ENCODE results near the gene EDNRA. TPM values are rescaled to one million over a fixed set of nuclear protein-coding genes. Genes with fewer than 3 reads are reported as not detected.

Gene EDNRA
- total and polyA plus RNA-seq, 9 of the 15 experiments (the other 6 are each of a cell fraction or from before 2014, with no cell fraction given), result not detected

- TF ChIP-seq, protein P1, sequence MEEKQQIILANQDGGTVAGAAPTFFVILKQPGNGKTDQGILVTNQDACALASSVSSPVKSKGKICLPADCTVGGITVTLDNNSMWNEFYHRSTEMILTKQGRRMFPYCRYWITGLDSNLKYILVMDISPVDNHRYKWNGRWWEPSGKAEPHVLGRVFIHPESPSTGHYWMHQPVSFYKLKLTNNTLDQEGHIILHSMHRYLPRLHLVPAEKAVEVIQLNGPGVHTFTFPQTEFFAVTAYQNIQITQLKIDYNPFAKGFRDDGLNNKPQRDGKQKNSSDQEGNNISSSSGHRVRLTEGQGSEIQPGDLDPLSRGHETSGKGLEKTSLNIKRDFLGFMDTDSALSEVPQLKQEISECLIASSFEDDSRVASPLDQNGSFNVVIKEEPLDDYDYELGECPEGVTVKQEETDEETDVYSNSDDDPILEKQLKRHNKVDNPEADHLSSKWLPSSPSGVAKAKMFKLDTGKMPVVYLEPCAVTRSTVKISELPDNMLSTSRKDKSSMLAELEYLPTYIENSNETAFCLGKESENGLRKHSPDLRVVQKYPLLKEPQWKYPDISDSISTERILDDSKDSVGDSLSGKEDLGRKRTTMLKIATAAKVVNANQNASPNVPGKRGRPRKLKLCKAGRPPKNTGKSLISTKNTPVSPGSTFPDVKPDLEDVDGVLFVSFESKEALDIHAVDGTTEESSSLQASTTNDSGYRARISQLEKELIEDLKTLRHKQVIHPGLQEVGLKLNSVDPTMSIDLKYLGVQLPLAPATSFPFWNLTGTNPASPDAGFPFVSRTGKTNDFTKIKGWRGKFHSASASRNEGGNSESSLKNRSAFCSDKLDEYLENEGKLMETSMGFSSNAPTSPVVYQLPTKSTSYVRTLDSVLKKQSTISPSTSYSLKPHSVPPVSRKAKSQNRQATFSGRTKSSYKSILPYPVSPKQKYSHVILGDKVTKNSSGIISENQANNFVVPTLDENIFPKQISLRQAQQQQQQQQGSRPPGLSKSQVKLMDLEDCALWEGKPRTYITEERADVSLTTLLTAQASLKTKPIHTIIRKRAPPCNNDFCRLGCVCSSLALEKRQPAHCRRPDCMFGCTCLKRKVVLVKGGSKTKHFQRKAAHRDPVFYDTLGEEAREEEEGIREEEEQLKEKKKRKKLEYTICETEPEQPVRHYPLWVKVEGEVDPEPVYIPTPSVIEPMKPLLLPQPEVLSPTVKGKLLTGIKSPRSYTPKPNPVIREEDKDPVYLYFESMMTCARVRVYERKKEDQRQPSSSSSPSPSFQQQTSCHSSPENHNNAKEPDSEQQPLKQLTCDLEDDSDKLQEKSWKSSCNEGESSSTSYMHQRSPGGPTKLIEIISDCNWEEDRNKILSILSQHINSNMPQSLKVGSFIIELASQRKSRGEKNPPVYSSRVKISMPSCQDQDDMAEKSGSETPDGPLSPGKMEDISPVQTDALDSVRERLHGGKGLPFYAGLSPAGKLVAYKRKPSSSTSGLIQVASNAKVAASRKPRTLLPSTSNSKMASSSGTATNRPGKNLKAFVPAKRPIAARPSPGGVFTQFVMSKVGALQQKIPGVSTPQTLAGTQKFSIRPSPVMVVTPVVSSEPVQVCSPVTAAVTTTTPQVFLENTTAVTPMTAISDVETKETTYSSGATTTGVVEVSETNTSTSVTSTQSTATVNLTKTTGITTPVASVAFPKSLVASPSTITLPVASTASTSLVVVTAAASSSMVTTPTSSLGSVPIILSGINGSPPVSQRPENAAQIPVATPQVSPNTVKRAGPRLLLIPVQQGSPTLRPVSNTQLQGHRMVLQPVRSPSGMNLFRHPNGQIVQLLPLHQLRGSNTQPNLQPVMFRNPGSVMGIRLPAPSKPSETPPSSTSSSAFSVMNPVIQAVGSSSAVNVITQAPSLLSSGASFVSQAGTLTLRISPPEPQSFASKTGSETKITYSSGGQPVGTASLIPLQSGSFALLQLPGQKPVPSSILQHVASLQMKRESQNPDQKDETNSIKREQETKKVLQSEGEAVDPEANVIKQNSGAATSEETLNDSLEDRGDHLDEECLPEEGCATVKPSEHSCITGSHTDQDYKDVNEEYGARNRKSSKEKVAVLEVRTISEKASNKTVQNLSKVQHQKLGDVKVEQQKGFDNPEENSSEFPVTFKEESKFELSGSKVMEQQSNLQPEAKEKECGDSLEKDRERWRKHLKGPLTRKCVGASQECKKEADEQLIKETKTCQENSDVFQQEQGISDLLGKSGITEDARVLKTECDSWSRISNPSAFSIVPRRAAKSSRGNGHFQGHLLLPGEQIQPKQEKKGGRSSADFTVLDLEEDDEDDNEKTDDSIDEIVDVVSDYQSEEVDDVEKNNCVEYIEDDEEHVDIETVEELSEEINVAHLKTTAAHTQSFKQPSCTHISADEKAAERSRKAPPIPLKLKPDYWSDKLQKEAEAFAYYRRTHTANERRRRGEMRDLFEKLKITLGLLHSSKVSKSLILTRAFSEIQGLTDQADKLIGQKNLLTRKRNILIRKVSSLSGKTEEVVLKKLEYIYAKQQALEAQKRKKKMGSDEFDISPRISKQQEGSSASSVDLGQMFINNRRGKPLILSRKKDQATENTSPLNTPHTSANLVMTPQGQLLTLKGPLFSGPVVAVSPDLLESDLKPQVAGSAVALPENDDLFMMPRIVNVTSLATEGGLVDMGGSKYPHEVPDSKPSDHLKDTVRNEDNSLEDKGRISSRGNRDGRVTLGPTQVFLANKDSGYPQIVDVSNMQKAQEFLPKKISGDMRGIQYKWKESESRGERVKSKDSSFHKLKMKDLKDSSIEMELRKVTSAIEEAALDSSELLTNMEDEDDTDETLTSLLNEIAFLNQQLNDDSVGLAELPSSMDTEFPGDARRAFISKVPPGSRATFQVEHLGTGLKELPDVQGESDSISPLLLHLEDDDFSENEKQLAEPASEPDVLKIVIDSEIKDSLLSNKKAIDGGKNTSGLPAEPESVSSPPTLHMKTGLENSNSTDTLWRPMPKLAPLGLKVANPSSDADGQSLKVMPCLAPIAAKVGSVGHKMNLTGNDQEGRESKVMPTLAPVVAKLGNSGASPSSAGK (IDR thresholded peaks at IDR 0.05), result no peak
These were observed 52.4 kb downstream of the EDNRA start (continued) for GRCh38 chr4:147533331-147533730.
